NCI-H345 treated with DMSO at 0.1 percent for 48 hours (cell line): Measurements from ENCODE around the gene SLC8B1.

Experiments
- DNase-seq: peaks from one replicate; lab custom pipeline; 2025; ENCODE audit not compliant: unreplicated experiment; lab: John Stamatoyannopoulos, UW

Gene SLC8B1

GRCh38 chr12:113248842-113249435 is 86.0 kb downstream of the SLC8B1 start:
- no peak for DNase-seq
